HCT116 (cell line): ENCODE results near the gene CCDC87. TPM values are rescaled to one million over a fixed set of nuclear protein-coding genes. Genes with fewer than 3 reads are reported as not detected.

Source experiments
- CTCF ChIP-seq, 3 experiments: fragments of 200-600 bp in 1 of 3; sonication (generic) in 1 of 3; IDR thresholded peaks in 2 of 3; conservative IDR thresholded peaks in 1 of 3; 2 replicates each; pipeline ENCODE4 v1.5.1; 2012 to 2017; ENCODE audit warnings: low read depth in 2 of 3, low read length in 2 of 3, antibody characterized with exemption in 1 of 3, borderline replicate concordance in 1 of 3, control low read depth in 1 of 3, mild to moderate bottlenecking in 1 of 3, mixed read lengths in 1 of 3, mixed run types in 1 of 3, moderate library complexity in 1 of 3; ENCODE audit not compliant: insufficient read depth in 1 of 3
- ELF1 ChIP-seq: IDR thresholded peaks from 2 replicates; pipeline ENCODE4 v1.6.1; 2012; ENCODE audit warnings: low read depth, borderline replicate concordance
- EZH2phosphoT487 ChIP-seq: fragments of 200-600 bp; IDR thresholded peaks from 2 replicates; pipeline ENCODE4 v1.6.1; 2018; ENCODE audit warnings: antibody characterized with exemption, borderline replicate concordance
- POLR2AphosphoS5 ChIP-seq: IDR thresholded peaks from 2 replicates; pipeline ENCODE4 v1.6.1; 2011; ENCODE audit warnings: mild to moderate bottlenecking, low read depth, low read length, moderate library complexity
- RAD21 ChIP-seq: IDR thresholded peaks from 2 replicates; pipeline ENCODE4 v1.6.1; 2012; ENCODE audit warnings: low read depth, mild to moderate bottlenecking
- SP1 ChIP-seq: IDR thresholded peaks from 2 replicates; pipeline ENCODE4 v1.6.1; 2012; ENCODE audit warnings: low read depth
- SRF ChIP-seq: IDR thresholded peaks from 2 replicates; pipeline ENCODE4 v1.6.1; 2012; ENCODE audit warnings: low read depth
- YY1 ChIP-seq: IDR thresholded peaks from 2 replicates; pipeline ENCODE4 v1.6.1; 2011; ENCODE audit warnings: low read length, low read depth, moderate library complexity, mild to moderate bottlenecking; ENCODE audit not compliant: insufficient replicate concordance; ENCODE audit errors: extremely low read depth
- ZBTB33 ChIP-seq: IDR thresholded peaks from 2 replicates; pipeline ENCODE4 v1.6.1; 2011; ENCODE audit warnings: mild to moderate bottlenecking, low read length, moderate library complexity; ENCODE audit not compliant: insufficient replicate concordance; ENCODE audit errors: extremely low read depth
- ZFX ChIP-seq: fragments of 450-650 bp; IDR thresholded peaks from 2 replicates; pipeline ENCODE4 v1.6.1; 2017
- total RNA-seq: library from RNA; stranded (reverse); gene quantifications from one replicate; pipeline ENCODE4 v1.2.1, GENCODE V29; 2021; ENCODE audit not compliant: unreplicated experiment

The CCDC87 gene
- total RNA-seq, 1 experiment from 2014 or later = 0.39 TPM

- no peak for TF ChIP-seq RAD21
- TF ChIP-seq SRF = no peak
- TF ChIP-seq POLR2AphosphoS5 = peak; percentile 95
- TF ChIP-seq EZH2phosphoT487 = no peak
- no peak for TF ChIP-seq ZBTB33
- no peak for TF ChIP-seq ELF1
- peak; percentile 88 for TF ChIP-seq ZFX
- TF ChIP-seq SP1 = peak; percentile 96
- TF ChIP-seq YY1 = peak; percentile 80
- TF ChIP-seq CTCF (IDR thresholded peaks at IDR 0.05 in 2 of 3, conservative IDR thresholded peaks at IDR 0.05 in 1 of 3; ENCODE audit: borderline replicate concordance in 1 of 3, insufficient read depth in 1 of 3, low read depth in 2 of 3, low read length in 2 of 3) = no peak
Observed at GRCh38 chr11:66616379-66617154, 23.7 kb upstream of the CCDC87 start, which contains the start of gene RBM14 (continued).
